NOMO-1 treated with dmso at 0.1 percent for 144 hours (cell line): Measurements from ENCODE around the gene CLMN.

Source experiments
- DNase-seq: peaks from one replicate; lab custom pipeline; 2025; ENCODE audit not compliant: unreplicated experiment; lab: John Stamatoyannopoulos, UW

The CLMN gene

GRCh38 chr14:95174184-95174792, 145.4 kb downstream of the CLMN start:
- DNase-seq: no peak

GRCh38 chr14:95173518-95173917, 146.2 kb downstream of the CLMN start:
- DNase-seq: peak; percentile 27

DNA sequence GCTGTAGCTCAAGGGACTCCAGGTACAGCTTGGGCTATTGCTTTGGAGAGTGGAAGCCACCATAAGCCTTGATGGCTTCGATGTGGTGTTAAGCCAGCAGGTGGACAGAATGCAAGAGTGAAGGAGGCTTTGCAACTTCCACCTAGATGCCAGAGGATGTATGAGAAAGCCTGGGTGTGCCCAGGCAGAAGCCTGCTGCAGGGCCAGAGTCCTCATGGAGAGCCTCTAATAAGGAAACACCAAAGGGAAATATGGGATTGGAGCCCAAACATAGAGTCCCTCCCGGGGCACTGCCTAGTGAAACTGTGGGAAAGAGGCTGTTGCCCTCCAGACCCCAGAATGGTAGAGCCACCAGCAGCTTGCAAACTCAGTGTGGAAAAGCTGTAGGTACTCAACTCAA, 152.5 kb downstream of the CLMN start:
- DNase-seq: no peak

GRCh38 chr14:95165517-95165916, 154.2 kb downstream of the CLMN start:
- DNase-seq: no peak

- no peak for DNase-seq
These were observed 155.2 kb downstream of the CLMN start for GRCh38 chr14:95164506-95164905.

GRCh38 chr14:95163666-95164065, 156.0 kb downstream of the CLMN start:
- DNase-seq: no peak

- no peak for DNase-seq
These were observed 156.6 kb downstream of the CLMN start for GRCh38 chr14:95163132-95163531.

DNA sequence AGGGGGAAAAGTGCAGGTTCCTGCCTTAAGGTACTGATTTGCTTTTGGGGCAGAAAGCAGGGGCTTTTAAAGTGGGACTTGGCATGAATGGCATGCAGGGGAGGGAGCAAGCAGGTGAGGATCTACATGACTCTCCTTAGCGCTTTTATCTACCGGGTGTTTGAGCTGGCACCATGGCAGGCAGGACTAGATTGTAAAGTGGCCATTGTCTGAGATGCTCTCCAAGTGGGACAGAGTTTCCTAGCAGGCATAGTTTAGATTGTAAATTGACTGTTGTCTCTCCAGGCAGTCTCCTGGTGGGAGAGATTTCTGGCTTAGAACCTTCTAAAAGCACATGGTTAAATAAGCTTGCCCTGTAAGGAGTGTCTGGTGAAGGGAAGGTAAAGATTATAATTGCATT, 157.1 kb downstream of the CLMN start:
- DNase-seq: no peak

DNA sequence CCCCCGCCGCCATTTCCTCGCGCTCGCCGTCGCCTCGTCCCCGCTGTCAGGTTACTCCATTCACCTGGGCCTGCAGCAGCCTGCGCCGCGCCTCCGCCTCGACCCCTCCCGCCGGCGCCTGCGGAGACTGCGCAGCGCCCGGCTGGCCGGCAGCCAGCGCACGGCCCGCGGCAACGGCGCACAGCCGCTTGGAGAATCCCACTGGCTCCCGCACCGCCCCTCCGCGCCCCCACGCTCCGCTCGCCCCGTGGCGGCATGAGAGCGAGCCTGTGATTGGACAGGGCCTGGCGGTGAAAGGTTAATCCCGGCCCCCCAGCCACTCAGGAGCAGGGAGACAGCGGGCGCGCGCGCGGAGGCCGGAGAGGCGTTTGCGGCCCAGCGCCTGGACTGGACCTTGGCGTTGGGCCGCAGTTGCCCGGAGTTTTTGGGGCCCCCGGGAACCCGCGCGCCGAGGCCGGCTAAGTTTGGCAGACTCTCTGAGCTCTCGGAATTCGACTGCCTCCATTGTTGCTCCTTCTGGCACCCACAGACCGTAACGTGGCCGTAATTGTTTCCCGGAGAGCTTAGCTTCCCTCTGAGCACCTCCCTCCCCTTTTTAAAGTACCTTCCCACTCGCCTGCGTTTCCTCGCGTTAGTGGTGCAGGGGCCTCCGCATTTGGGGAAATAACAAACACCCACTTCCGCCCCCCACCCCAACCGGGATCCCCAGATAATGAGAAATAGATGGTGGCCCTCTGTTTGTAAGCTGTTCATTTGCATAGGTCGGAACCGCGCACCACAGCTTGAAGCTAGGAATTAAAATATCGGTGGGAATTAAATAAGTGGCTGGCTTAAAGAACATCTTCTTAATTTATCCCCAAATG, 162.2 kb downstream of the CLMN start, which contains the start of gene DICER1:
TSS of gene DICER1 (minus strand) at position 203 of the 863 bp plus-strand sequence. CDS start 24,071 bp downstream, outside the sequence.
- peak; percentile 79 for DNase-seq

GRCh38 chr14:95157048-95157326, 162.7 kb downstream of the CLMN start:
- DNase-seq: no peak

- no peak for DNase-seq
These were observed 163.3 kb downstream of the CLMN start for GRCh38 chr14:95156161-95157047.

DNA sequence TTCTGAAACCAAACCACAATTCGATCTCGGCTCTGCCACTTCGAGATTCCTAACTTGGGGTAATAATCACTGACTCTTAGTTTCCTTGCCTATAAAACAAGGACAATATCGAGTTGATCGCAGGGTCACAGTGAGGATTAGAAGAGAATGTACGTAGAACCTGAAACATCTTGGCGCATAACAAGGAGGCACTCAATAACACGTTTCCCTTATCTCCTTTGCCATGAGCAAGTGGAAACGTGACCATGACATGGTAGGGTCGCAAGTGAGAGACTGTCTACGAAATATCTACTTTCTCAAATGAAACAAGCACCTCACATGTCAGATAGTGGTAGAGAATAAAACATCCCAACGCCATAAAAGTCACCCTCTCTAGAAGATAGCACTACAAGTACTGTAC, 164.7 kb downstream of the CLMN start:
- DNase-seq: no peak

- DNase-seq: no peak
These were observed 165.8 kb downstream of the CLMN start for GRCh38 chr14:95153866-95154265.

DNA sequence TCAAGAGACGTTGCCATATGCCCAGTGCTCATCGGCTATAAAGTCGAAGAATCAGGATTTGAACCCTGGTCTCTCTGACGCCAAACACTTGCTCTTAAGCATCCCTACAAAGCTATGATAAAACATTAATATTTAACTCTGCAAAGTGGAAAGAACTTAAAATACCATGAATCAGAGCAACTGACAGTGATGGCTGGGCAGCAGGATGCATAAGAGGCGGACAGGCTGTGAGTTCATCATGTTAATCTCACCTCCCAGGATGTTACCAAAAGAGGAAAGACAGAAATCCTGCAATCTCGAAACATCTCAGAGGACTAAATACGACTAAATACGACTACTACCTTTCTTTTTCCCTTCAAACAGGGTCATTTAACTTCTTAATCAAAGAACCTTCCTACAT, 168.1 kb downstream of the CLMN start:
- DNase-seq: no peak

- DNase-seq: no peak
These were observed 168.8 kb downstream of the CLMN start for GRCh38 chr14:95150910-95151309.

DNA sequence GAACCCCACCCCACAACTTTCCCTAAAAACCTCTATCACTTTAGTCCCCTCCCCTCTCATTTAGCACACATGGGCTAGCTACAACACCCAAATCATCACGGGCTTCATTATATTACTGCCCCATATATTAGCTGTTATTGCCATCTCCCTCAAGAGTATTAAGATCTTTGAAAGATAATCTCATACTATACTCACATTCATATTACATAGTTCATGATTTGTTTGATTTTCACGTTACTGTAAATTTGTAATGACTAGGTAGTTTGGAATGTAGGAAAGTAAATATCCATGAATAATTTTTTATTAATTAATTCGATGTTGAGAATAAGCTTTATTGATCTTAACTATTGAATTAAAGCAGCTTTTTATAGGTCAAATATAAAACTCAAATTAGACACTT, 170.3 kb downstream of the CLMN start:
- DNase-seq: no peak

GRCh38 chr14:95147597-95147996, 172.1 kb downstream of the CLMN start:
- no peak for DNase-seq

- DNase-seq: no peak
These were observed 173.5 kb downstream of the CLMN start for GRCh38 chr14:95146079-95146771.

GRCh38 chr14:95144849-95145248, 174.9 kb downstream of the CLMN start:
- no peak for DNase-seq

- DNase-seq: peak; percentile 12
These were observed 175.7 kb downstream of the CLMN start for GRCh38 chr14:95143808-95144620.
